Skin of body (tissue), 2 donors: ENCODE results near the gene IQGAP1. TPM values are rescaled to one million over a fixed set of nuclear protein-coding genes. Genes with fewer than 3 reads are reported as not detected.
"Not testable (repeated sequence)": the region's sequence is repeated elsewhere in the genome, so short reads cannot be mapped to it uniquely, and the experiment has no call there.

Experiments used
- DNase-seq: peaks from one replicate; lab custom pipeline; 2025; lab: John Stamatoyannopoulos, UW
- total RNA-seq: library from RNA; depleted of rRNA; stranded (reverse); fragments of >200 nt; gene quantifications from one replicate; pipeline ENCODE4 v1.2.3, GENCODE V29; 2014

Gene IQGAP1, protein sequence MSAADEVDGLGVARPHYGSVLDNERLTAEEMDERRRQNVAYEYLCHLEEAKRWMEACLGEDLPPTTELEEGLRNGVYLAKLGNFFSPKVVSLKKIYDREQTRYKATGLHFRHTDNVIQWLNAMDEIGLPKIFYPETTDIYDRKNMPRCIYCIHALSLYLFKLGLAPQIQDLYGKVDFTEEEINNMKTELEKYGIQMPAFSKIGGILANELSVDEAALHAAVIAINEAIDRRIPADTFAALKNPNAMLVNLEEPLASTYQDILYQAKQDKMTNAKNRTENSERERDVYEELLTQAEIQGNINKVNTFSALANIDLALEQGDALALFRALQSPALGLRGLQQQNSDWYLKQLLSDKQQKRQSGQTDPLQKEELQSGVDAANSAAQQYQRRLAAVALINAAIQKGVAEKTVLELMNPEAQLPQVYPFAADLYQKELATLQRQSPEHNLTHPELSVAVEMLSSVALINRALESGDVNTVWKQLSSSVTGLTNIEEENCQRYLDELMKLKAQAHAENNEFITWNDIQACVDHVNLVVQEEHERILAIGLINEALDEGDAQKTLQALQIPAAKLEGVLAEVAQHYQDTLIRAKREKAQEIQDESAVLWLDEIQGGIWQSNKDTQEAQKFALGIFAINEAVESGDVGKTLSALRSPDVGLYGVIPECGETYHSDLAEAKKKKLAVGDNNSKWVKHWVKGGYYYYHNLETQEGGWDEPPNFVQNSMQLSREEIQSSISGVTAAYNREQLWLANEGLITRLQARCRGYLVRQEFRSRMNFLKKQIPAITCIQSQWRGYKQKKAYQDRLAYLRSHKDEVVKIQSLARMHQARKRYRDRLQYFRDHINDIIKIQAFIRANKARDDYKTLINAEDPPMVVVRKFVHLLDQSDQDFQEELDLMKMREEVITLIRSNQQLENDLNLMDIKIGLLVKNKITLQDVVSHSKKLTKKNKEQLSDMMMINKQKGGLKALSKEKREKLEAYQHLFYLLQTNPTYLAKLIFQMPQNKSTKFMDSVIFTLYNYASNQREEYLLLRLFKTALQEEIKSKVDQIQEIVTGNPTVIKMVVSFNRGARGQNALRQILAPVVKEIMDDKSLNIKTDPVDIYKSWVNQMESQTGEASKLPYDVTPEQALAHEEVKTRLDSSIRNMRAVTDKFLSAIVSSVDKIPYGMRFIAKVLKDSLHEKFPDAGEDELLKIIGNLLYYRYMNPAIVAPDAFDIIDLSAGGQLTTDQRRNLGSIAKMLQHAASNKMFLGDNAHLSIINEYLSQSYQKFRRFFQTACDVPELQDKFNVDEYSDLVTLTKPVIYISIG (N-terminal part only)
- total RNA-seq = 224 TPM

GRCh38 chr15:90387534-90388461, at the start of gene IQGAP1:
Gene IQGAP1, plus strand, starts transcription at chr15:90388242. Its CDS starts 100 bp downstream, at chr15:90388342.
- DNase-seq = peak; percentile 94

- DNase-seq = no peak
Measured at GRCh38 chr15:90338532-90338931, 49.5 kb upstream of the IQGAP1 start.

GRCh38 chr15:90340345-90340744, 47.7 kb upstream of the IQGAP1 start:
- no peak for DNase-seq

GRCh38 chr15:90343302-90343790, 44.7 kb upstream of the IQGAP1 start:
- no peak for DNase-seq

DNA sequence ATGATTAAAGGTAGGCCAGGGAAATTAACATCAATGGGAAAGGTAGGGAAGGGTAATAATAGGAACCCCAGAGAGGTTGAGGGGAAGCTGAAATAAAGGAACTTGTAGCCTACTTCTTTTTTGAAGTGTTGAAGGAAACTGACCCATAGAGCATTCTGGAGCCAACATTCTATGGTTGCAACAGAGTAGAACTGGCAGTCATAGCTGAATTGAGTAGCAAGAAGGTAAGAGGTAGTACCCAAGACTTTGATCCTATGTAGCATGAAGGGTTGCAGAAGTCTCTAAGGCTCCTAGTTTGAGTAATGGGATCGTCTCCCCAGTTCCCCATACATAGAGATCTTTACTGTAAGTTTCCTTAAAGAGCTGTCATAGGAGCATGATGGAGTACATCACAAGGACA, 43.4 kb upstream of the IQGAP1 start:
- no peak for DNase-seq

- DNase-seq = no peak
Measured at GRCh38 chr15:90345857-90346256, 42.2 kb upstream of the IQGAP1 start.

- not testable (repeated sequence) for DNase-seq
Measured at GRCh38 chr15:90347431-90348065, 40.5 kb upstream of the IQGAP1 start.

DNA sequence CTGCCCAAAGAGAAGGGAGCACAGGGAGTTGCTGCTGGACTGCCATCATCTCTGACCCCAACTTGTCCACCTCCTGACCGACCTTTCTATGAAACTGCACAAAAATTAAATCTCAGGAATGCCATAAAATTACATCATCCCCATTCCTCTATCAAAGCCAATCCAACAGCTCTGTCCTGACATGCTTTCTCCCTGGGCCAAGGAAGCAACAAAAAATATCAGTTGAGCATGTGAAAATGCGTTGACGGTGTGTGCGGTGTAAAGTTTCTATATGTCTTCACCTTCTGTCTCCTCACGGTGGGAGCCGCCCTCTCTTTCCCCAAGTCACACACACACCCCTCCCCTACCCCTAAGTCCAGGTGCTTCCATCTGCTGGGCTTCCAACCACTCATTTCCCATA, 39.6 kb upstream of the IQGAP1 start:
- DNase-seq = no peak

- no peak for DNase-seq
Measured at GRCh38 chr15:90349072-90349471, 39.0 kb upstream of the IQGAP1 start.

DNA sequence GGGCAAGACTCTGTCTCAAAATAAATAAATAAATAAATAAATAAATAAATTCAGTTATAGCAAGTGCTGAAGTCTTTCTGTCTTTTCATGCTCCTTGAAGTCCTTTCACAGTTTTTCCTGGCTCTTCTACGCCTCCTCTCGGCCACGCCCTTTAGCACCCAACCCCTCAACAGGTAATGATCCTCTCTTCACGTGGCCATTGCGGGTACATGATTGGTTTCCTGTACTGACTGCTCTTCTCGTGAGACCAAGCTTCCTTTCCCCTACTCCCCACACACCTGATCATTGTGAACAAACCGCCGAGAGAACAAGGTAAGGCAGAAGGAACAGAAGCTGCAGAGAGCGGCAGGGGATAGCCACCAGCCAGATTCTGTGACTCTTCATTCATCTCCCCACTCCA, 38.2 kb upstream of the IQGAP1 start:
- no peak for DNase-seq

GRCh38 chr15:90351479-90352106, 36.4 kb upstream of the IQGAP1 start:
- no peak for DNase-seq

- peak; percentile 91 for DNase-seq
Measured at GRCh38 chr15:90352107-90352893, 35.7 kb upstream of the IQGAP1 start, which contains the start of gene ZNF774. Gene ZNF774, plus strand, starts transcription at chr15:90352284. Its CDS starts 2,377 bp downstream, at chr15:90354661.

GRCh38 chr15:90354986-90355385, 33.1 kb upstream of the IQGAP1 start:
- no peak for DNase-seq

GRCh38 chr15:90358124-90359033, 29.7 kb upstream of the IQGAP1 start:
- no peak for DNase-seq

DNA sequence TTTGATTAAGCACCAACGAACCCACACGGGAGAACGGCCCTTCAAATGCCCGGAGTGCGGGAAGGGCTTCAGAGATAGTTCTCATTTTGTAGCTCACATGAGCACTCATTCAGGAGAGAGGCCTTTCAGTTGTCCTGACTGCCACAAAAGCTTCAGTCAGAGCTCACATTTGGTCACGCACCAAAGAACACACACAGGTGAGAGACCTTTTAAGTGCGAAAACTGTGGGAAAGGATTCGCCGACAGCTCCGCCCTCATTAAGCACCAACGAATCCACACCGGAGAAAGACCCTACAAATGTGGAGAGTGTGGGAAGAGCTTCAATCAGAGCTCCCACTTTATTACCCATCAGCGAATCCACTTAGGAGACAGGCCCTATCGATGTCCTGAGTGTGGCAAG, 27.3 kb upstream of the IQGAP1 start:
- DNase-seq = no peak

DNA sequence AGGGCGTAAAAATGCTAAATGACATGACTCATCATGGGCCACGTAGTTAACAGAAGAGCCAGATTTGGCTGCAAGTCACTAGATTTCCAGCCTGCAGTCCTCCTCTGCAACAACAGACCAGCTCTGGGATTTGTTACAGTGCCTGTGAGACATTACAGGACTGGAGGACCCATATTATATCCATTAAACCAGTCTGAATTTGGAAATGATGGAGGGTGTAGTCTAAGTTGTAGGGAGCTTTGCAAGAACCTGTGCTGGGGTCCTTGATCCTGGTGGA, 25.2 kb upstream of the IQGAP1 start:
- no peak for DNase-seq

GRCh38 chr15:90364251-90364650, 23.8 kb upstream of the IQGAP1 start:
- DNase-seq = no peak
